H1 (cell line): ENCODE results near the gene MIEN1. TPM values are rescaled to one million over a fixed set of nuclear protein-coding genes. Genes with fewer than 3 reads are reported as not detected.
A peak's percentile ranks its signal among the peaks of the same experiment; 100 is the strongest.

Experiments used
- CTCF ChIA-PET: fragments of 300-600 bp; sonication (Branson Sonifier 250); formaldehyde crosslinking; loops from one replicate; lab custom pipeline; 2021; ENCODE audit not compliant: partially characterized antibody; lab: Charles Lee
- POLR2A ChIA-PET: fragments of 300-600 bp; sonication (Branson Sonifier 250); formaldehyde crosslinking; loops from one replicate; lab custom pipeline; 2021; ENCODE audit warnings: inconsistent platforms; ENCODE audit not compliant: partially characterized antibody; lab: Charles Lee
- DNase-seq, 2 experiments: peaks; one replicate each; pipeline versions ENCODE4 v3.0.0 to v3.0.0-alpha.2; 2010 to 2022; ENCODE audit warnings: low spot score in 2 of 2, low read depth in 1 of 2, mixed read lengths in 1 of 2
- FAIRE-seq: peaks from 2 replicates; lab custom pipeline; 2011; peaks lifted over from hg19 to GRCh38; lab: Jason Lieb, UNC
- H2AFZ ChIP-seq: 2 replicates; pipeline ENCODE4 v1.8.1; 2012; ENCODE audit warnings: low read length, inconsistent platforms
- H2AK5ac ChIP-seq: 2 replicates; pipeline ENCODE4 v1.6.1; 2013; ENCODE audit warnings: low read depth, low read length
- H2BK120ac ChIP-seq: replicated peaks from 2 replicates; pipeline ENCODE3; 2013; ENCODE audit warnings: low read depth, low read length, inconsistent platforms
- H2BK12ac ChIP-seq: 2 replicates; pipeline ENCODE4 v1.6.1; 2013; ENCODE audit warnings: low read depth, low read length
- H2BK15ac ChIP-seq: 2 replicates; pipeline ENCODE4 v1.6.1; 2013; ENCODE audit warnings: low read length
- H2BK20ac ChIP-seq: 2 replicates; pipeline ENCODE4 v1.6.1; 2013; ENCODE audit warnings: low read length
- H2BK5ac ChIP-seq: 2 replicates; pipeline ENCODE4 v1.6.1; 2013; ENCODE audit warnings: low read depth, low read length
- H3K14ac ChIP-seq: 2 replicates; pipeline ENCODE4 v1.6.1; 2013; ENCODE audit warnings: inconsistent platforms; ENCODE audit not compliant: insufficient read length
- H3K18ac ChIP-seq: 2 replicates; pipeline ENCODE4 v1.6.1; 2013; ENCODE audit warnings: low read length; ENCODE audit errors: extremely low read depth
- H3K23ac ChIP-seq: 2 replicates; pipeline ENCODE4 v1.6.1; 2013; ENCODE audit warnings: inconsistent platforms; ENCODE audit not compliant: insufficient read length
- H3K23me2 ChIP-seq: 2 replicates; pipeline ENCODE4 v1.6.1; 2013; ENCODE audit warnings: low read depth, low read length
- H3K27ac ChIP-seq: 2 replicates; pipeline ENCODE4 v1.6.1; 2011; ENCODE audit warnings: low read depth, low read length, inconsistent platforms
- H3K27me3 ChIP-seq, 4 experiments: replicated peaks in 1 of 4; 1 replicate in 1 of 4; 2 replicates in 3 of 4; pipeline versions ENCODE4 v1.6.1 to v1.8.1; 2011 to 2013; ENCODE audit warnings: low read length in 3 of 4, mild to moderate bottlenecking in 3 of 4, inconsistent platforms in 2 of 4, mixed read lengths in 2 of 4, moderate library complexity in 1 of 4; ENCODE audit not compliant: control insufficient read depth in 3 of 4, insufficient read depth in 3 of 4; ENCODE audit errors: extremely low read depth in 1 of 4
- H3K36me3 ChIP-seq, 4 experiments: 2 replicates each; pipeline versions ENCODE4 v1.6.1 to v1.8.1; 2011 to 2013; ENCODE audit warnings: mild to moderate bottlenecking in 4 of 4, low read length in 3 of 4, moderate library complexity in 2 of 4, control low read depth in 1 of 4, inconsistent platforms in 1 of 4; ENCODE audit not compliant: insufficient read depth in 4 of 4, control insufficient read depth in 2 of 4
- H3K4ac ChIP-seq: replicated peaks from 2 replicates; pipeline ENCODE3; 2013; ENCODE audit warnings: low read length, low read depth, mixed read lengths, inconsistent platforms; ENCODE audit not compliant: insufficient read length
- H3K4me1 ChIP-seq, 4 experiments: replicated peaks in 1 of 4; 1 replicate in 1 of 4; 2 replicates in 3 of 4; pipeline versions ENCODE4 v1.6.1 to v1.8.1; 2011 to 2013; ENCODE audit warnings: low read length in 3 of 4, inconsistent platforms in 2 of 4, mixed read lengths in 1 of 4; ENCODE audit not compliant: insufficient read depth in 4 of 4, control insufficient read depth in 3 of 4
- H3K4me2 ChIP-seq, 2 experiments: 2 replicates each; pipeline versions ENCODE4 v1.6.1 to v1.8.1; 2011 to 2013; ENCODE audit warnings: low read depth in 2 of 2, low read length in 2 of 2, control low read depth in 1 of 2, inconsistent platforms in 1 of 2, mild to moderate bottlenecking in 1 of 2; ENCODE audit not compliant: insufficient read depth in 1 of 2
- H3K4me3 ChIP-seq, 4 experiments: fragments of 200-600, 300-600 bp in 1 of 4; sonication (generic), shearing (Covaris generic), sonication (Bioruptor Twin) in 1 of 4; 2 replicates each; pipeline versions ENCODE4 v1.5.1 to v1.8.1; 2011 to 2016; ENCODE audit warnings: low read length in 4 of 4, low read depth in 3 of 4, control low read depth in 2 of 4, inconsistent platforms in 2 of 4, mild to moderate bottlenecking in 2 of 4, mixed read lengths in 1 of 4, moderate library complexity in 1 of 4; ENCODE audit not compliant: insufficient read depth in 2 of 4; ENCODE audit errors: extremely low read depth in 1 of 4
- H3K56ac ChIP-seq: replicated peaks from 2 replicates; pipeline ENCODE3; 2013; ENCODE audit warnings: low read depth, mild to moderate bottlenecking, mixed read lengths, low read length, inconsistent platforms; ENCODE audit not compliant: insufficient read length
- H3K79me1 ChIP-seq: 2 replicates; pipeline ENCODE4 v1.6.1; 2013; ENCODE audit warnings: low read depth, low read length, control low read depth
- H3K79me2 ChIP-seq, 2 experiments: 2 replicates each; pipeline versions ENCODE4 v1.6.1 to v1.8.1; 2012 to 2013; ENCODE audit warnings: low read length in 2 of 2, mild to moderate bottlenecking in 2 of 2, inconsistent platforms in 1 of 2; ENCODE audit not compliant: insufficient read depth in 2 of 2, control insufficient read depth in 1 of 2
- H3K9ac ChIP-seq, 4 experiments: replicated peaks in 1 of 4; 1 replicate in 1 of 4; 2 replicates in 3 of 4; pipeline versions ENCODE4 v1.6.1 to v1.8.1; 2011 to 2013; ENCODE audit warnings: low read depth in 3 of 4, low read length in 3 of 4, control low read depth in 2 of 4, mild to moderate bottlenecking in 2 of 4, moderate library complexity in 2 of 4, inconsistent platforms in 1 of 4; ENCODE audit errors: extremely low read depth in 1 of 4
- H3K9me3 ChIP-seq, 2 experiments: 2 replicates each; pipeline versions ENCODE4 v1.6.1 to v1.8.1; 2012 to 2013; ENCODE audit warnings: mild to moderate bottlenecking in 2 of 2, moderate library complexity in 2 of 2, control low read depth in 1 of 2, inconsistent platforms in 1 of 2, low read depth in 1 of 2, low read length in 1 of 2, mixed read lengths in 1 of 2; ENCODE audit not compliant: insufficient read depth in 2 of 2
- H4K20me1 ChIP-seq, 2 experiments: replicated peaks in 1 of 2; 2 replicates each; pipeline versions ENCODE3 to v1.8.1; 2011 to 2013; ENCODE audit warnings: inconsistent platforms in 2 of 2, low read length in 2 of 2, mild to moderate bottlenecking in 1 of 2; ENCODE audit not compliant: insufficient read depth in 2 of 2, control insufficient read depth in 1 of 2
- H4K5ac ChIP-seq: 2 replicates; pipeline ENCODE4 v1.6.1; 2013; ENCODE audit warnings: low read length, low read depth, mixed read lengths, inconsistent platforms; ENCODE audit not compliant: insufficient read length
- H4K8ac ChIP-seq: 2 replicates; pipeline ENCODE4 v1.8.0; 2013; ENCODE audit warnings: mild to moderate bottlenecking, moderate library complexity, low read length, inconsistent platforms; ENCODE audit not compliant: insufficient read depth; ENCODE audit errors: extremely low read depth
- H4K91ac ChIP-seq: replicated peaks from 2 replicates; pipeline ENCODE3; 2013; ENCODE audit warnings: low read length, mixed read lengths, inconsistent platforms; ENCODE audit not compliant: insufficient read length
- ASH2L ChIP-seq: fragments of 200-600, 300-600 bp; sonication (generic); IDR thresholded peaks from one replicate; pipeline ENCODE4 v1.7.1; 2017; ENCODE audit warnings: low read length
- BRCA1 ChIP-seq: IDR thresholded peaks from 2 replicates; pipeline ENCODE4 v1.6.1; 2012; ENCODE audit warnings: low read depth, low read length, improper control_type of control experiment
- EGR1 ChIP-seq: IDR thresholded peaks from 2 replicates; pipeline ENCODE4 v1.6.1; 2011; ENCODE audit warnings: low read depth, low read length, borderline replicate concordance
- KDM4A ChIP-seq: IDR thresholded peaks from one replicate; pipeline ENCODE4 v1.7.1; 2012; ENCODE audit warnings: low read depth, mild to moderate bottlenecking, moderate library complexity, low read length, inconsistent platforms; ENCODE audit not compliant: severe bottlenecking
- POLR2A ChIP-seq, 2 experiments: IDR thresholded peaks; 1 replicate in 1 of 2; 2 replicates in 1 of 2; pipeline ENCODE4 v1.6.1; 2011; ENCODE audit warnings: low read depth in 2 of 2, low read length in 2 of 2, mild to moderate bottlenecking in 2 of 2; ENCODE audit errors: control extremely low read depth in 1 of 2
- POLR2AphosphoS5 ChIP-seq: IDR thresholded peaks from 2 replicates; pipeline ENCODE4 v1.6.1; 2011; ENCODE audit warnings: low read depth, low read length
- RBBP5 ChIP-seq: IDR thresholded peaks from 2 replicates; pipeline ENCODE4 v1.7.1; 2012; ENCODE audit warnings: low read depth, mild to moderate bottlenecking, inconsistent platforms, low read length, moderate library complexity, borderline replicate concordance
- SIN3A ChIP-seq, 2 experiments: IDR thresholded peaks in 1 of 2; conservative IDR thresholded peaks in 1 of 2; 2 replicates each; pipeline ENCODE4 v1.6.1; 2011 to 2012; ENCODE audit warnings: low read length in 2 of 2, improper control_type of control experiment in 1 of 2, low read depth in 1 of 2, mild to moderate bottlenecking in 1 of 2
- SIX5 ChIP-seq: IDR thresholded peaks from 2 replicates; pipeline ENCODE4 v1.6.1; 2011; ENCODE audit warnings: mild to moderate bottlenecking, low read depth, low read length
- TAF1 ChIP-seq: IDR thresholded peaks from 2 replicates; pipeline ENCODE4 v1.6.1; 2011; ENCODE audit warnings: mild to moderate bottlenecking, low read depth, low read length
- TAF7 ChIP-seq: optimal IDR thresholded peaks from 2 replicates; pipeline ENCODE3; 2011; ENCODE audit warnings: low read depth, mild to moderate bottlenecking, inconsistent platforms, low read length, moderate library complexity, borderline replicate concordance
- TBP ChIP-seq: IDR thresholded peaks from 2 replicates; pipeline ENCODE4 v1.6.1; 2011; ENCODE audit warnings: low read depth, low read length, improper control_type of control experiment
- TEAD4 ChIP-seq: IDR thresholded peaks from 2 replicates; pipeline ENCODE4 v1.6.1; 2012; ENCODE audit warnings: low read depth, low read length, inconsistent platforms, mixed read lengths
- WGBS, 2 experiments: shearing (Covaris generic) in 1 of 2; methylation state at CpG; one replicate each; pipeline versions ENCODE4 v1.1.6 to v1.1.7; 2013 to 2015; ENCODE audit warnings: low lambda C conversion rate in 2 of 2, mixed read lengths in 2 of 2, inconsistent platforms in 1 of 2, low coverage in 1 of 2, missing lambda C conversion rate in 1 of 2; ENCODE audit not compliant: insufficient replicate concordance in 2 of 2, insufficient coverage in 1 of 2, insufficient read length in 1 of 2; ENCODE audit errors: extremely low coverage in 1 of 2, missing lambda C conversion rate in 1 of 2; 5-methylcytosine and 5-hydroxymethylcytosine counted together
- polyA plus RNA-seq, 7 experiments: library from polyadenylated mRNA; depleted of rRNA in 3 of 7; stranded (reverse) in 5 of 7; unstranded in 2 of 7; fragments of >200 nt in 5 of 7; fragments of 200-250 nt in 2 of 7; gene quantifications; 1 replicate in 5 of 7; 2 replicates in 1 of 7; 4 replicates in 1 of 7; pipeline versions ENCODE4 v1.2.1 to v1.2.3, GENCODE V29; 2011 to 2013; ENCODE audit warnings: missing spikeins in 2 of 7, mixed read lengths in 2 of 7
- total RNA-seq: library from RNA; stranded (reverse); fragmentation: NEBNext Ultra II Directional; extraction: Animal tissue kit (Norgen Biotek cat#: 25700); gene quantifications from 2 replicates; pipeline ENCODE4 v1.2.1, GENCODE V29; 2021

Gene MIEN1
- total and polyA plus RNA-seq, 2 of the 8 experiments (the other 6 are each of a cell fraction or from before 2014, with no cell fraction given), result 29.6 to 54.9 TPM

DNA sequence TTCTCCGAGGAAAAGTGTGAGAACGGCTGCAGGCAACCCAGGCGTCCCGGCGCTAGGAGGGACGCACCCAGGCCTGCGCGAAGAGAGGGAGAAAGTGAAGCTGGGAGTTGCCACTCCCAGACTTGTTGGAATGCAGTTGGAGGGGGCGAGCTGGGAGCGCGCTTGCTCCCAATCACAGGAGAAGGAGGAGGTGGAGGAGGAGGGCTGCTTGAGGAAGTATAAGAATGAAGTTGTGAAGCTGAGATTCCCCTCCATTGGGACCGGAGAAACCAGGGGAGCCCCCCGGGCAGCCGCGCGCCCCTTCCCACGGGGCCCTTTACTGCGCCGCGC, 30.5 kb downstream of the MIEN1 start, which contains the start of gene ERBB2:
ERBB2 (plus strand) TSS at position 247 of the 330 bp plus-strand sequence. CDS start 175 bp downstream, outside the sequence.
- H3K14ac ChIP-seq, result no peak within 1 kb of the TSS
- 1% methylated on average over 14 of the region's 20 CpGs; no CpG with 5 or more reads in 1 of the 2 experiments for WGBS, 2 experiments
- H3K4me1 ChIP-seq, result peaks cover 26 to 48% (median 33%) of the 10 kb centered on the region in 4 experiments
- TF ChIP-seq ASH2L, result peak; percentile 62
- TF ChIP-seq SIX5, result no peak
- TF ChIP-seq TAF1, result peak; percentile 75
- peak; percentile 95 for TF ChIP-seq TEAD4
- TF ChIP-seq KDM4A, result no peak
- TF ChIP-seq SIN3A (conservative IDR thresholded peaks at IDR 0.05 in 1 of 2, IDR thresholded peaks at IDR 0.05 in 1 of 2; ENCODE audit: low read depth in 1 of 2, low read length in 2 of 2), result peak in 1 of 2 experiments; percentile 53; a peak in 1 of 4 replicates
- TF ChIP-seq TBP, result peak; percentile 64
- TF ChIP-seq BRCA1, result no peak
- TF ChIP-seq POLR2AphosphoS5, result peak; percentile 65
- TF ChIP-seq POLR2A (IDR thresholded peaks at IDR 0.05; ENCODE audit: control extremely low read depth in 1 of 2, low read depth in 2 of 2, low read length in 2 of 2), result peak in 1 of 2 experiments; percentile 59; a peak in 1 of 3 replicates
- 0 out of 2 replicates have a peak, but pooled peaks have one; percentile 22 for TF ChIP-seq RBBP5
- 0 out of 2 replicates have a peak, but pooled peaks have one; percentile 30 for TF ChIP-seq EGR1
- peak; percentile 55 for TF ChIP-seq TAF7

More for the DNA sequence above, 30.5 kb downstream of the MIEN1 start, which contains the start of gene ERBB2:
- Histone ChIP-seq H3K4me3 (peak within 1 kb of the TSS; percentile 78 to 98 (median 89)), H2AK5ac (no peak within 1 kb of the TSS), H3K4me2 (peak within 1 kb of the TSS; percentile 88 to 94), H2BK15ac (no peak within 1 kb of the TSS), H3K27me3 (no peaks in the 10 kb centered on the region), H4K5ac (peak within 1 kb of the TSS; percentile 60), H4K91ac (peak within 1 kb of the TSS; percentile 67), H2BK20ac (no peak within 1 kb of the TSS), H3K36me3 (no peaks in the 10 kb centered on the region), H3K9ac (peak within 1 kb of the TSS; percentile 61 to 81 (median 72)), H4K20me1 (peaks cover 8 to 11% of the 10 kb centered on the region in 2 experiments), H3K27ac (peak within 1 kb of the TSS; percentile 68; the same call in 1 of the 2 replicates), H2BK120ac (no peak within 1 kb of the TSS), H3K23ac (no peak within 1 kb of the TSS), H3K79me2 (peaks cover 34 to 68% of the 10 kb centered on the region in 2 experiments), H3K18ac (peak within 1 kb of the TSS; percentile 76; the same call in 1 of the 2 replicates), H3K79me1 (peaks cover 9% of the 10 kb centered on the region), H3K23me2 (peaks cover 13% of the 10 kb centered on the region), H2BK5ac (peak within 1 kb of the TSS; percentile 92), H3K56ac (peak within 1 kb of the TSS; percentile 80), H3K4ac (peak within 1 kb of the TSS; percentile 6), H2BK12ac (0 out of 2 replicates have a peak within 1 kb of the TSS, but pooled peaks have one; percentile 13), H3K9me3 (no peaks in the 10 kb centered on the region), H2AFZ (no peak within 1 kb of the TSS), H4K8ac (peak within 1 kb of the TSS; percentile 76)
- peak in 1 of 2 experiments; percentile 67 for DNase-seq
- CTCF ChIA-PET, result interaction anchor here (0.7 to 52.4 kb wide), 16 partner anchors 9 to 124 kb away, joined by 3 to 1885 read pairs (median 4); partner anchors contain the start of genes MIEN1, PGAP3, PNMT and PPP1R1B
- POLR2A ChIA-PET, result interaction anchor here (0.8 to 38.1 kb wide), 18 partner anchors 11 to 103 kb away, joined by 3 to 708 read pairs (median 4); partner anchors contain the start of genes MIEN1, PGAP3, PNMT and PPP1R1B
- FAIRE-seq, result peak; percentile 13
